ACC112 (cell line): ENCODE data around the gene RASGRF2.
"Not testable (repeated sequence)": the region's sequence is repeated elsewhere in the genome, so short reads cannot be mapped to it uniquely, and the experiment has no call there.

ENCODE experiments used
- H2AFZ ChIP-seq: fragments of 200-600 bp; sonication (generic); one replicate; pipeline ENCODE4 v1.6.0; 2017; ENCODE audit warnings: antibody characterized with exemption, low read length; ENCODE audit not compliant: unreplicated experiment
- H3K27ac ChIP-seq: fragments of 200-600 bp; sonication (generic); 2 replicates; pipeline ENCODE4 v1.5.1; 2014; ENCODE audit warnings: low read depth, mild to moderate bottlenecking, antibody characterized with exemption, low read length, moderate library complexity
- H3K27me3 ChIP-seq: fragments of 200-600 bp; sonication (generic); 2 replicates; pipeline ENCODE4 v1.6.1; 2014; ENCODE audit warnings: mild to moderate bottlenecking, antibody characterized with exemption, low read length, moderate library complexity, mixed read lengths; ENCODE audit not compliant: insufficient read depth
- H3K36me3 ChIP-seq: fragments of 200-600 bp; sonication (generic); 2 replicates; pipeline ENCODE4 v1.6.1; 2016; ENCODE audit warnings: mild to moderate bottlenecking, antibody characterized with exemption, low read length, moderate library complexity, mixed read lengths; ENCODE audit not compliant: insufficient read depth
- H3K4me1 ChIP-seq: fragments of 200-600 bp; sonication (generic); one replicate; pipeline ENCODE4 v1.6.1; 2016; ENCODE audit warnings: low read length, mixed read lengths; ENCODE audit not compliant: insufficient read depth, unreplicated experiment, control insufficient read depth
- H3K4me3 ChIP-seq: fragments of 200-600 bp; sonication (generic); 2 replicates; pipeline ENCODE4 v1.5.1; 2014; ENCODE audit warnings: mild to moderate bottlenecking, low read depth, low read length
- H3K79me2 ChIP-seq: fragments of 200-600 bp; sonication (generic); one replicate; pipeline ENCODE4 v1.6.0; 2016; ENCODE audit warnings: low read length; ENCODE audit not compliant: control insufficient read depth, unreplicated experiment, insufficient read depth

Gene RASGRF2

GRCh38 chr5:81006231-81006630 lies 46.1 kb downstream of the RASGRF2 start:
- no peaks in the 10 kb centered on the region for H3K79me2 ChIP-seq
- H2AFZ ChIP-seq, result no peak overlapping the region
- H3K27ac ChIP-seq, result no peak overlapping the region
- H3K36me3 ChIP-seq, result no peaks in the 10 kb centered on the region
- no peaks in the 10 kb centered on the region for H3K4me1 ChIP-seq
- no peak overlapping the region for H3K4me3 ChIP-seq
- peaks cover 6% of the 10 kb centered on the region; the same call in 1 of the 2 replicates for H3K27me3 ChIP-seq

GRCh38 chr5:81006947-81007636 lies 46.9 kb downstream of the RASGRF2 start:
- H3K4me3 ChIP-seq, result no peak overlapping the region
- no peaks in the 10 kb centered on the region for H3K4me1 ChIP-seq
- no peak overlapping the region for H3K27ac ChIP-seq
- H3K36me3 ChIP-seq, result no peaks in the 10 kb centered on the region
- no peaks in the 10 kb centered on the region for H3K79me2 ChIP-seq
- no peak overlapping the region for H2AFZ ChIP-seq
- no peaks in the 10 kb centered on the region for H3K27me3 ChIP-seq

GRCh38 chr5:81007637-81008027 lies 47.5 kb downstream of the RASGRF2 start:
- Histone ChIP-seq H3K27ac (no peak overlapping the region), H3K27me3 (no peaks in the 10 kb centered on the region), H2AFZ (no peak overlapping the region)

GRCh38 chr5:81010336-81011169 lies 50.4 kb downstream of the RASGRF2 start:
- H3K27me3 ChIP-seq, result no peaks in the 10 kb centered on the region
- H3K4me1 ChIP-seq, result no peaks in the 10 kb centered on the region
- H3K36me3 ChIP-seq, result no peaks in the 10 kb centered on the region

More at GRCh38 chr5:81007637-81008027, 47.5 kb downstream of the RASGRF2 start:
- no peaks in the 10 kb centered on the region for H3K36me3 ChIP-seq
- no peaks in the 10 kb centered on the region for H3K4me1 ChIP-seq
- H3K79me2 ChIP-seq, result no peaks in the 10 kb centered on the region
- no peak overlapping the region for H3K4me3 ChIP-seq

GRCh38 chr5:81014348-81014747 lies 54.2 kb downstream of the RASGRF2 start:
- Histone ChIP-seq H2AFZ (no peak overlapping the region), H3K4me3 (no peak overlapping the region), H3K27me3 (peaks cover 18% of the 10 kb centered on the region; the same call in 1 of the 2 replicates), H3K4me1 (no peaks in the 10 kb centered on the region), H3K27ac (no peak overlapping the region), H3K36me3 (no peaks in the 10 kb centered on the region), H3K79me2 (no peaks in the 10 kb centered on the region)

More at GRCh38 chr5:81010336-81011169, 50.4 kb downstream of the RASGRF2 start:
- no peaks in the 10 kb centered on the region for H3K79me2 ChIP-seq
- no peak overlapping the region for H3K4me3 ChIP-seq
- no peak overlapping the region for H3K27ac ChIP-seq
- H2AFZ ChIP-seq, result no peak overlapping the region

GRCh38 chr5:81016116-81016515 lies 56.0 kb downstream of the RASGRF2 start:
- H3K4me1 ChIP-seq, result no peaks in the 10 kb centered on the region
- no peaks in the 10 kb centered on the region for H3K79me2 ChIP-seq
- no peak overlapping the region for H3K4me3 ChIP-seq
- no peaks in the 10 kb centered on the region for H3K36me3 ChIP-seq
- no peak overlapping the region for H2AFZ ChIP-seq
- no peak overlapping the region for H3K27ac ChIP-seq
- peaks cover 30% of the 10 kb centered on the region; the same call in 1 of the 2 replicates for H3K27me3 ChIP-seq

GRCh38 chr5:81017320-81017719 lies 57.2 kb downstream of the RASGRF2 start:
- no peak overlapping the region for H3K4me3 ChIP-seq
- H3K36me3 ChIP-seq, result no peaks in the 10 kb centered on the region
- no peak overlapping the region for H2AFZ ChIP-seq
- H3K79me2 ChIP-seq, result no peaks in the 10 kb centered on the region
- H3K4me1 ChIP-seq, result no peaks in the 10 kb centered on the region
- no peak overlapping the region for H3K27ac ChIP-seq
- H3K27me3 ChIP-seq, result peaks cover 41% of the 10 kb centered on the region

GRCh38 chr5:81018608-81019007 lies 58.4 kb downstream of the RASGRF2 start:
- not testable (repeated sequence) for H2AFZ ChIP-seq

GRCh38 chr5:81019748-81020147 lies 59.6 kb downstream of the RASGRF2 start:
- Histone ChIP-seq H3K27me3 (peaks cover 51% of the 10 kb centered on the region), H2AFZ (no peak overlapping the region), H3K27ac (no peak overlapping the region)

More at GRCh38 chr5:81018608-81019007, 58.4 kb downstream of the RASGRF2 start:
- H3K27ac ChIP-seq, H3K4me3 ChIP-seq, H3K4me1 ChIP-seq, H3K36me3 ChIP-seq, H3K79me2 ChIP-seq: not testable (repeated sequence)
- peaks cover 51% of the 10 kb centered on the region for H3K27me3 ChIP-seq

GRCh38 chr5:81020478-81021167 lies 60.5 kb downstream of the RASGRF2 start:
- H3K79me2 ChIP-seq, result no peaks in the 10 kb centered on the region
- no peak overlapping the region for H3K27ac ChIP-seq
- peaks cover 59% of the 10 kb centered on the region for H3K27me3 ChIP-seq
- no peaks in the 10 kb centered on the region for H3K4me1 ChIP-seq
- no peaks in the 10 kb centered on the region for H3K36me3 ChIP-seq
- no peak overlapping the region for H3K4me3 ChIP-seq
- H2AFZ ChIP-seq, result no peak overlapping the region

More at GRCh38 chr5:81019748-81020147, 59.6 kb downstream of the RASGRF2 start:
- Histone ChIP-seq H3K4me1 (no peaks in the 10 kb centered on the region), H3K36me3 (no peaks in the 10 kb centered on the region), H3K79me2 (no peaks in the 10 kb centered on the region), H3K4me3 (no peak overlapping the region)
